HG03457 (cell line): ENCODE data around the gene FGF14.
A peak's percentile ranks its signal among the peaks of the same experiment; 100 is the strongest.

Source experiments
- ATAC-seq: cut with Tn5 transposase; IDR thresholded peaks from one replicate; pipeline ENCODE4 v1.9.1; 2021; ENCODE audit warnings: moderate number of reproducible peaks; ENCODE audit not compliant: unreplicated experiment

FGF14 gene

DNA sequence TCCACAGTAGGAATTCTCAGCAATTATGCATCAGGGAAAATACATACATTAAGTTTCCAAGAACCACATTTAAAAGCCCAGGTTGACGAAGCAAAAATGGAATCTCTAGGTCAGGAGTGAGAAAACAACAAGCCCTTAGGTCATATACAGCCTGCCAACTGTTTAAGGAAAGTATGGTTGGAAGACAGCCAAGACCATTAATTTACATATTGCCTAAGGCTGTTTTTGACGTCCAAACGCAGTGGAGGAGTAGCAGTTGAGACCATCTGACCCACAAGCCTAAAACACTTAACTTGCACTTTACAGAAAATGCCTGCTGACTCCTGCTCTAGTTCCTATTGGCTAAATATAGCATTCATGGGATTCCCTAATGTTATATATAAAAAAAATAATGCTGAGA is 650.4 kb downstream of the FGF14 start:
- ATAC-seq, result no peak

DNA sequence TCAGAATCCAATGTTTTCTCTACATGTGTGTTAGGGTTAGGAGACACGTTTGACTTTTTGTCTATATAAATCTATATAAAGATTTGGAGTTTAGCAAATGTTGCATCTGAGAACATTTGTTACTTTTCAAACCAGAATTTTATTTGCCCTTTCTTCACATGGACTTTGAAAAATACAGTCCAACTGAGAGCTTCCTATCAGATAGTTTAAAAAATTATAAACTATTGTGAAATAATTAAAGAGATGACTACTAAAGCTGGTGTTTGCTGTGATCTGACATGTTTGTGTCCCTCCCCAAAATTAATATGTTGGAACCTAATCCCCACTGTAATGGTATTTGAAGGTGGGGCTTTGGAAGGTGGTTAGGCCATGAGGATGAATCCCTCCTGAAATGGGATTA is 652.3 kb downstream of the FGF14 start:
- no peak for ATAC-seq

DNA sequence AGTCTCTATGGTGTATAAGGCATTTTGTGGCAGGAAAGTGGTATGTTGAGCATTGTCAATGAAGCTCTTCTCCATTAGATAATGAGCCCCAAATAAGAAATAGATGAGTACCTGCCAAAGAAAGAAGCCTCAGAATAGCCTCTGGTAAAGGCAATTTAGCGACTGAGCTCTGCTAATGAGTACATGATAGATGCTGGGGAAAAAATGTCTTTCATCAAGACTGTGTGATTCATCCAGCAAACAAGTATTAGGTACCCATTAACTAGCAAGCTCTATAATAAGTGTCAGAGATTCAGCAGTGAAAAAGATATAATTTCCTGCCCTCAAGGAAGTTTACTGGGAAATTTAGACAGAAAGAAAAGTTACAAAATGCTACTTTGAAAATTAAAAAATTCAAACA is 654.8 kb downstream of the FGF14 start:
- no peak for ATAC-seq

DNA sequence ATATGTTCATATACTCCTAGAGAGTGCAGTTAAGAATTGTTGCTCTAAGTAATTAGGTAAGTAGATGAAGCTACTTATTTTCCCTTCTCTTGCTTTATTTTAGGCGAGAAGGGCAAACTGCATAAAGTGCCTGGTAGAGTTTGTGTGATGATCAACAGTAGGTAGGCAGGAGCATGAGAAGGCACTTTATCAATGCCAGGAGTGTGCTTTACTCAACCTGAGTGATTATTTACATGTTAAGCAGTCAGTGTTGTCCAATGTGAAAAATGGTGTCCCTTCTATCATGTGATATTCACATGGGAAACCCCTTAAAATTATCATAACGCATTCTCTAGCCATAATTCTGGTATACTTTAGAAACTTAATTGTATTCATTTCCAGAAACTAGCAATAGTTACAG is 655.3 kb downstream of the FGF14 start:
- no peak for ATAC-seq

DNA sequence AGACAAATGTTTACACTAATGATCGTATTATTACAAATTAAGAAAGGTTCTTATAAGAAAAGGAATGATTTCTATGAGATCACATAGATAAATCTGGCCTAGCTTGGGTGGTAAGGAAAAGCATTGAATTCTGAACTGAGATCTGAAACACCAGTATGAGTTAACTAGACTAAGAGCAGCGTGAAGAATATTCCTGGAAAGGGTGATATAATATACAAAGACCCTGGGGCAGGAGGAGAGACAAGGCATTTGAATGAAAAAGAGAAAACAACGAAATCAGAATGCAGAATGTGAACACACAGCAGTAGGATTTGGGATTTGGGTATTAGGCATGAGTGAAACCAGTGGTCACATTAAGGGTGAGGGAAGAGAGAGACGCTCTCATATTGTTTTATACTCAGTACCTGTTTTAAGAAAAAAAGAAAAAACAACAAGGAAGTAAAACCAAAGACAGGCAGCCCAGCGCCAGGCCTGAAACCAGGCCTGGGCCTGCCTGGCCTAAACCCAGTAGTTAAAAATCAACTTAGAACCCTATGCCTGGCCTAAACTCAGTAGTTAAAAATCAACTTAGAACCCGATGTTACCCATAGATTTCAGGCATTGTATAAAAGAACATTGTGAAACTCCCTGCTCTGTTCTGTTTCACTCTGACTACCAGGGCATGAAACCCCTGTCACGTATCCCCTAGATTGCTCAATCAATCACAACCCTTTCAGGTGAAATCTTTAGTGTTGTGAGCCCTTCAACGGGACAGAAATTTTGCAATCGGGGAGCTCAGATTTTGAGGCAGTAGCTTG is 662.3 kb downstream of the FGF14 start:
- peak; percentile 98 for ATAC-seq

DNA sequence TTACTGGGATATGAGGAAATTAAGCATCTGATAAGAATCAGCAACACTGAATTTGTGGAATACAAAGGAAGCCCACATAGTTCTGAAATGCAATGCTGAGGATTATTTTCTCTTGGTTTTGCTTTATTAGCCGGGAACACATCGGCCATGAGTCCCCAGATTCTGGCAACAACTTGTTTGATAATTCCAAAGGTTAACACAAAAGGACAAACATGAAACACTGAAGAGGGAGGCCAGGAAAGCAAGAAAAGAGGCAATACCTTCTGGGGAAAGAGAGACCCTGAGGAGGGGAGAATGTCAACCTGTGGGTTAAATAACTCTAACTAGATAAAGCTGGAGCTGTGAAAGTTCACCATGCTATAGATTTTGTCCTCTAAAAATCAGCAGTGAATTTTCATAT is 663.5 kb downstream of the FGF14 start:
- no peak for ATAC-seq

DNA sequence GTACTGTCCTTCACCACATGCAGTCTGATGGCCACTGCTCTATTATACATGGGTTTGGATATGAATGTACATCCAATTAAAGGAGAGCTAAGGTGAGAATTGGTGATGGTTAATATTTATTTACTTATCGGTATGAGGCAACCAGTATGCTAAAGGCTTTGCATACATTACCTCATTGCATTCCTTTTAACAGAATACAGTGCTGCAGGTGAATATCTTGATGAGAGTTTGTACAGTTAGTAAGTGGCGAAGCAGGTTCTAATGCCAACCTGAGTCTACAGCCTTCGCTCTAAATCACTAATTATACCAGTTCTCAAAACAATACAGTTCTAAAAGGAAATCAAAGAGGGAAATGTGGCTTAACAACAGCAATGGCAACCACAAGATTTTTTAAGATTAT is 665.3 kb downstream of the FGF14 start:
- no peak for ATAC-seq

DNA sequence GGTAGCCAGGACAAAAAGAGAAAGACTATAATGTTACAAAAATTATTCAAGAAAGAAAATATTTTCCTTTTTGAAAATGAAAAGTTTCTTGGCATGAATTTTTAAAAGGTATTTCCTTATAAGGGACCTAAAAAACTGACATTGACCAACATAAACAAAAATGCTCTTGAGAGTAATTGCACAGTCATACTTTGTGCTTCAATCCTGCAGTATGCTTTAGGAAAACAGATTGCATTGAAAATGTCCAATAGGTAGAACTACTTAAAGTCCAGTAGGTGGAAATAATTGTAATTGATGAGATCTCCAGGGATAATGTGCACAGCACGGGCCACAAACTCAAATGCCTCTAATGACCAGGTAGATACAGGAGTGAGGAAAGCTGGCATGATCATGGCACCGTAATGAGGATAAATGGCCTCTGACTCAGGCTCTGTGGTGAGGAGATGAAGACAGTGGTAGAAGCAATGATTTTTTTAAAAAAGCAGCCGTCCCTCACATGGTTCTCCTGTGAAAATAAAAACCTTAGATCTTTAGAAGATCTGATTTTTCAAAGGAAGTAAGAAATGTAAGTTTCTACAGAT is 671.3 kb downstream of the FGF14 start:
- ATAC-seq, result no peak

DNA sequence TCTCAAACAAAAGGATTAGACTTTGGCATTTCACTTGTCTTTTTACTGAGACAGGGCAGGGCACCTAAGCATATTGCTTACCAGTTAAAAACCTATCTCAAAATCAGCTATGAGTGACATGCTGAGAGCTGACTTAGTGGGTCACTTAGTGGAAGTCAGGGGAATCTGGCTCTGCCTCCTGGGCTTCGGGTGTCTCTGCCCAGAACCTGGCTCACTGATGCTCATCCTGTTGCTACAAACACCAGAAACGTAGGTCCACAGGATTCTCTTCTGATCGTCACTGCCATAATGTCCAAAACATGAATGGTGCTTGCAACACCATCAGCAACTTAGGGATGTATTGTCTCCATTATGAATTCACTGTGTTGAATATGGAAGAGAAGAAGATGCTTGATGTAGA is 673.2 kb downstream of the FGF14 start:
- ATAC-seq, result no peak

DNA sequence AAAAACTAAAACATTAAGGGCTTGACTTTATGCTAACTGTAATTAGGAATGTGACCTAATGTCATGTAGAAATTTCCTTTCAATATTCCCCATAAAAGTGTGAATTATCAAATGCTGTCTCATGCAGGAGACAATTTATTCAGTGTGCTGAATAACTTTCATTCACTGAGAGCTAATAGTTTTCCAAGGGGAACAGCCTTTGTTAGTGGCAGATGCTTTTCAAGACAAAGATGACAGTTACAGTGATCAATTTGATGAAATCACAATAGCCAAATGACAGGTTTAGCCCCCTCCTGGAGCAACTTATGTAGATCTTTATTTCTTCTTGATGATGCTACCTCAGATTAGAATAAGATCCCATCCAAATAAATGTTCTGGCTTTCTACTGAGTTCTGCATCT is 673.8 kb downstream of the FGF14 start:
- ATAC-seq, result no peak

DNA sequence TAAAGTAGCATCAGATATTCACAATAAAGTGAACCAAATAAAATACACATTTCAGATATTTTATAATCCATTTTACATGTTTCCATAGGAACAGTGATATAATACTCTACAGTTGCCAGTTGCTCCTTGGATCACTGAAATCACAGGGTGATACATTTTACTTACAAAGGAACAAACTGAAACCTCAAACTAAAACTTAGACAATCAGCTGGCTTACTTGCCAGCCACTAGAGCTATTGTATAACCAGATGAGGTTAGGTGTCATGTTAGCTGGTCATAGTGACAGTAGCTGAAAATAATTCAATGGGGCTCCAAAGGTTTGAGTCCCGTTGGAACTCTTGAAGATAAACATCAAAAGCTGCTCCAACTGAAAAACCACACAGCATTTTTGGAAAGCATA is 674.7 kb downstream of the FGF14 start:
- no peak for ATAC-seq

DNA sequence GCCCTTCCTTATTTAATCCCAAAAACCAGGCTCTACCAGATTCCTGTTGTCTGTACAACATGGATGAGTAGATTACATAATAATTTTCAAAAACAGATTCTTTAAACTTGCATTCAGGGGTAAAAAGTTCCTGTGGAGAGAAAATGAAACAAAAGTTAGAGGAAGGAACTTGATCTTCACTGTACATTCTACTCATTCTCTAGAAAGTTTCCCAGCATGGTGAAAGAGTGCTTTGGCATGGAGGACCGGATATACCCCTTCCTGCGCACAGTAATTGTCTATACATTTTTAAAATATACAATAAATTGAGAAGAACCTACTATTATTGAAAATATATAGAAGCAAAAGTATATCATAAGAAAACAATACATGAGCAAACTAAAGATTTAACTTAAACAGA is 675.2 kb downstream of the FGF14 start:
- ATAC-seq, result no peak

DNA sequence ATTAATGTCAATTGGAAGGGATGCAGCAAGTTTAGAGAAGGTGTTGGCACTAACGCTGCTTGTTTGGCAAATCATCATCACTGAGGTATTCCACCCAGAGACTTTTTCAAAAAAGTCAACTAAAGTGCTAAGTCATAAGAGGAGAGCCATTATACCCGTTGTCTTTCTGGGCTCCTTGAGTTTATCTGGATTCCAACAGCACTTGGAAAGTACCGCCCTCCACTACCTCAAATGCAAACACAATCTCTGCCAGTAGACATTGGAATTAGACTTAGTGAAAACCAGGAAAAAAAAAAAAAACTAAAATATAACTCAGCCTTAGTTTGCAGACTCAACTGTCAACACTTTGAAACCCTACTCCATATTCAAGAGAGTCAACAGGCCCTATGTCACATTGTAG is 683.4 kb downstream of the FGF14 start:
- ATAC-seq, result no peak

DNA sequence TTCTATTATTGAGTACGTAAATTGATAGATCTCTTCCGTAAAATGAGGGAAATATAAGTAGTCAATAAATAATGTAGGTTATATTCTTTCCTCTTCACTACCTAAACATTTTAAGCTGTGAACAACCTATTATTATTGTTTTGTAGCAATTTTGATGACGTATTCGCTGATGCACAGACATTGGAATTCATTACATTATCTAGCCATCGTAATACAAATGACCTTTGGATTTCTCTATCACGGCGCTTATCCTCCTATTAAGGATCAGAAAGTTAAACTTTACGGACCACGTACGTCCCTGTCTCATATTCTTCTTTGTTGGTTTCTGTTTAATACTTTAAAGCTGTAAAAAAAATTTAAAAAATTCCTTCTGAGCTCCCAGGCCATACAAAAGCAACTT is 684.5 kb downstream of the FGF14 start:
- ATAC-seq, result no peak

DNA sequence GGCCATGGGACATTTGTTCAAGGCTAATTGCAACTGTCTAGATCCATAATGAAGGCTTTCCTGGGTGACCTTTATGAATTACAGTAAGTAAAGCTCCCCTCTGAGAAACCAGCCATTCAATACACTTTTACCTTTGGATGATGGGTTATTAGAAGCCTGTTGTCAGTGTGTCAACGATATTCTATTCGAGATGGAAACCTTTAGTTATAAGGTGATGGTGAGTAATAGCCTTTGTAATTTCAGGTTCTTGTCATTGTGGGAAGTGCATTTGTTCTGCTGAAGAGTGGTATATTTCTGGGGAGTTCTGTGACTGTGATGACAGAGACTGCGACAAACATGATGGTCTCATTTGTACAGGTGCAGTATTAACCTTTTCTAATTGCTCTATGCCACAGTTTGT is 687.7 kb downstream of the FGF14 start:
- ATAC-seq, result no peak

DNA sequence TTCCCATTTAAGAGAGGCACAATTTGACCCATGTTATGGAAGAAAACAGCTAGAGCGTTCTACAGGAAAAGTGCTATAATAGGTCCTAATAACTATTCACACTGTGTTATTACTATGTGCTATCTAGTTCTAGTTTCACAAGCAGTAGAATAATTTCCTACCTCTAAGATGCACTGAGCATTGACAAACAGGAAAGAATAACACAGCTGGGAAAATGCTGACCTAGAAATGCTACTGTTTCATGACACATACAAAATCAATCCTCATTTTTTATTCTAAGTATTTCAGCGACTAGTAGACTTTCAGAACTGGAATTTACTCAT is 689.9 kb downstream of the FGF14 start:
- ATAC-seq, result no peak

DNA sequence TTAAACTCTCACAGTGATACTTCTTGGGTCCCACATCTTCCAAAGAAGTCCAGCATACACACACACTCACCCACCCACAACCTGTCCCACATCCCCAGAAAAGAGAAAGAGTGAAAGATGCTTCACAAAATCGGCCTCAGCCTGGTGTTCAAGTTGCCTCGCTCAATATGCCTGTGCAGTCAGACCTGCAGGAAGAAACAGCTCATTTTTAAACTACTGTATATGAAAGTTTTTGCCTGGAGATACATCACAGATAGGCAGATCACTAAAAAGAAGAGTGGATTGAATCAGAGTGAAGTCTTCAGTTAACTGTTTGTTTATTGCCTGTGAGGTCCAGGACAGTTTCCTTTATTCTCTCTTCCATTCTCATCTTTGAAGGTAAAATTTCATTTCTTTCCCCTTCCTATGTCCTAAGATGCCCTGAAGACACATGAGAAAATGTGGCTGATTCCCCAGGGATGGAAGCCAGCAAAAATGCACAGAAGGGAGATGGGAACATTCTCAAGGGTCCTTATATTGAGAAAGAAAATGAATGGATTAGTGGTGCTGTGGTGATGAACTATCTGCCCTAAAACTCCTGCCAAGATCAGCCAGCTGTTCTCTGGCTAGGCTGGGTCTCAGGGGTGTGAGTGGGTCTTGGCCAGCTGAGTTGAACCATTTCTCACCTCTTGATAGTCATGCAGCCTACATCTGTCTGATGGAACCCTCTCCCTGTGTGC is 690.4 kb downstream of the FGF14 start:
- ATAC-seq, result no peak

DNA sequence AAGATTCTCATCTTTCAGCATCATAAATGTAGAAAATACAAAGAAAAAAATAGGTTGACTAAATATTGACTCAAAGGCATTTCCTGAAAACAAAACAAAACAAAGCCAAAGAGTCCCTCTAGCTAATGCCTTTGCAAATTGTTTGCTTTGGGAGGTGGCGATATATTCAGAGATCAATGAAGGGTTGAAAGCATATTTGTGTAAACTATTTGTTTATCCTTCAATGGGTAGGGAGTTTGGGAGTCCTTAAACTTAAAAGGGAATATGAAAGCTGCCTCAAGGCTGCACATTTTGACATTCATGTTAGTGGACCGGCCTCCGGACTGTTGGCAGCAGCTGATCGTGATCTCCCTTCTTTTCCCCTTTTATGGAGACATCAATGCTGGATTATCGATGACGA is 691.9 kb downstream of the FGF14 start:
- no peak for ATAC-seq

DNA sequence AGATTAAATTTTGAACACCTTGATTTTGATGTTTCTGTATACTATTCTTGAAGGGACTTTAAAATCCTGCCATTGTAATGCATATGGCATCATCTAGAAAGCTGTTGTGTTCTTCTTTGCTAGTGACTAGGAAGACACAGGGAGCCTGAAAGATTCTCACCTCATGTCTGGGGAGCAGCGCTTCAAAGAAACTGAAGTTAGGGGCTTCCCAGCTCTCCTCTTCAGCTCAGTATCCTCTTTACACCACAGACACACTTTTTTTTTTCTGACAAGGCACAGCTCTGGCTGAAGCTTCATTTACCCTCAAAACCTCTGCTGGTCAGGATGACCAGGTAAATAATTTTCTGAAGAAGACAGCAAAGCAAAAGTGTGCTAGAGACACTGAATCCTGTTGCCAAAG is 693.7 kb downstream of the FGF14 start:
- ATAC-seq, result no peak

DNA sequence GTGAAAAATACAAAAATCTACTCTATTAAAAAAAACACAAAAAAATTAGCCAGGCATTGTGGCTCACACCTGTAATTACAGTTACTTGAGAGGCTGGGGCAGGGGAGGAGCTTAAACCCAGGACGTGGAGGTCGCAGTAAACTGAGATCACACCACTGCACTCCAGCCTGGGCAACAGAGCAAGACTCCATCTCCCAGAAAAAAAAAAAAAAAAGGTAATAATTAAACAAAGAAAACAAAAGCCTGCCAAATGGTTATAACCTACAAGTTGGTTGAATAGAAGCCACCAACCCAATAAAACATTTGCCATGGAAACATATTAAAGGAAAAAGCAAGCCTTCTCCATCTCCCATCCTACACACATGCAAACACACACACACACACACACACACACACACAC is 694.2 kb downstream of the FGF14 start:
- ATAC-seq, result no peak

DNA sequence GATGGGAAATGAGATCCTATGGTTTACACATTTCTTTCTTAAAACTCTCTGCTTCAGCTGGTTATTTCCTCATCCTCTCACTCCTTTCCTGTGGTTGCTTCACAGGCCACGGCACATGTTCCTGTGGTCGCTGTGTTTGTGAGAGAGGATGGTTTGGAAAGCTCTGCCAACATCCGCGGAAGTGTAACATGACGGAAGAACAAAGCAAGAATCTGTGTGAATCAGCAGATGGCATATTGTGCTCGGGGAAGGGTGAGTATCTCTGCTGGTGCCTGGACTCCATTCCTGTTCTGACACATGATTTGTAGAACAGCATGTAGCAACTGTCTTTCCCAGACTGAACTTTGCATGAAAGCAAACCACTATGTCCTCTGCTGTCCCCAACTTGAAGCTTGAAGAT is 695.2 kb downstream of the FGF14 start:
- peak; percentile 45 for ATAC-seq

DNA sequence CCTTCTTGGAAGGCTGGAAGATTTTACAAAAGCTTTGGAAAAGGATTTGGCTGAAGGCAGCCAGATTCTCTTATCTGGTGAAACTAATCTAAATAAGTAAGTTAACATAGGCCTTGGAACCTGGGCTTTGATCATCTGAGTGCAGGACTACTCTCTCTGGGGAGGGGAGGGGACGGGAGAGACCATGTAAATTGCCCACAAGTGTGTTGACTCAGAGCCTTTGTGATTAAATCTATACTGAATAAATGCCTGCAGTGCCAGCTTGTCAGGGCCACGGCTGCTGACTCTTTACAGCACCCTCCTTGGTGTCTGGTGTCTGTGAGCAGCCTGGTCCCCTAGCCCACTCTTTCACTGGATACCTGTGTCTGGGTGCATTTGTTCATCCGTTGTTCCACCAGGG is 698.0 kb downstream of the FGF14 start:
- no peak for ATAC-seq
